ENCODE data around the gene WNT11.

DNA sequence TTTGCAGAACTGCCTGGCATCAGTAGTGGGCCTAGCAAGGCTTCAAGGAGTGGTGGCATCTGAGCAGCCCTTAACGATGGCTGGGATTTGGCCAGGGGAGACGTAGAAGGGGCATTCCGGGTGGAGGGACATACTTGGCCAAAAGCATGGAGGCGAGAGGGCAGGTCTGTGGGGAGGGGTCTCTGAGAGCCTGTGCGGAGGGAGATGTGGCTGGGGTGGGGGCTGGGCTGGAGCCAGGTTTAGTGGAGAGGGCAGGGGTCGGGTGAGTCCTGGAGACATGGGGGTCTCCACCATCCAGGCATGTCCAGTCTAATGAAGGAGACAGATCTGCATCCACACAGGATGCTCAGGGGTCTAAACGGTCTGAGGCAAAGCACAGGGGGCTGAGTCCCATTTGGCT lies 34.4 kb upstream of the WNT11 start:
- no peak for TF ChIP-seq CTCF (IDR thresholded peaks at IDR 0.05)
- no peak for TF ChIP-seq POLR2A (IDR thresholded peaks at IDR 0.05)
